C4-2B (cell line): Measurements from ENCODE around the gene PRKG1.

Experiments
- CTCF ChIP-seq: fragments of 450-650 bp; conservative IDR thresholded peaks from 2 replicates; pipeline ENCODE4 v1.5.1; 2017; ENCODE audit warnings: mild to moderate bottlenecking
- ZFX ChIP-seq: fragments of 450-650 bp; IDR thresholded peaks from 2 replicates; pipeline ENCODE4 v1.6.1; 2017

- TF ChIP-seq CTCF = no peak
- TF ChIP-seq ZFX = no peak
Measured at GRCh38 chr10:52213321-52213752, 1139.0 kb downstream of the PRKG1 start.
